Umbilical cord (tissue), 2 donors: ENCODE results near the gene RCC1. TPM values are rescaled to one million over a fixed set of nuclear protein-coding genes. Genes with fewer than 3 reads are reported as not detected.
"Not testable (repeated sequence)": the region's sequence is repeated elsewhere in the genome, so short reads cannot be mapped to it uniquely, and the experiment has no call there.

Source experiments
- DNase-seq: peaks from one replicate; pipeline ENCODE4 v3.0.0-alpha.2; 2015; ENCODE audit warnings: low spot score
- total RNA-seq: library from RNA; depleted of rRNA; stranded (reverse); fragments of >200 nt; gene quantifications from one replicate; pipeline ENCODE4 v1.2.3, GENCODE V29; 2014; ENCODE audit warnings: low replicate concordance; ENCODE audit not compliant: insufficient read depth

Gene RCC1, protein sequence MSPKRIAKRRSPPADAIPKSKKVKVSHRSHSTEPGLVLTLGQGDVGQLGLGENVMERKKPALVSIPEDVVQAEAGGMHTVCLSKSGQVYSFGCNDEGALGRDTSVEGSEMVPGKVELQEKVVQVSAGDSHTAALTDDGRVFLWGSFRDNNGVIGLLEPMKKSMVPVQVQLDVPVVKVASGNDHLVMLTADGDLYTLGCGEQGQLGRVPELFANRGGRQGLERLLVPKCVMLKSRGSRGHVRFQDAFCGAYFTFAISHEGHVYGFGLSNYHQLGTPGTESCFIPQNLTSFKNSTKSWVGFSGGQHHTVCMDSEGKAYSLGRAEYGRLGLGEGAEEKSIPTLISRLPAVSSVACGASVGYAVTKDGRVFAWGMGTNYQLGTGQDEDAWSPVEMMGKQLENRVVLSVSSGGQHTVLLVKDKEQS
- 16.1 TPM for total RNA-seq

DNA sequence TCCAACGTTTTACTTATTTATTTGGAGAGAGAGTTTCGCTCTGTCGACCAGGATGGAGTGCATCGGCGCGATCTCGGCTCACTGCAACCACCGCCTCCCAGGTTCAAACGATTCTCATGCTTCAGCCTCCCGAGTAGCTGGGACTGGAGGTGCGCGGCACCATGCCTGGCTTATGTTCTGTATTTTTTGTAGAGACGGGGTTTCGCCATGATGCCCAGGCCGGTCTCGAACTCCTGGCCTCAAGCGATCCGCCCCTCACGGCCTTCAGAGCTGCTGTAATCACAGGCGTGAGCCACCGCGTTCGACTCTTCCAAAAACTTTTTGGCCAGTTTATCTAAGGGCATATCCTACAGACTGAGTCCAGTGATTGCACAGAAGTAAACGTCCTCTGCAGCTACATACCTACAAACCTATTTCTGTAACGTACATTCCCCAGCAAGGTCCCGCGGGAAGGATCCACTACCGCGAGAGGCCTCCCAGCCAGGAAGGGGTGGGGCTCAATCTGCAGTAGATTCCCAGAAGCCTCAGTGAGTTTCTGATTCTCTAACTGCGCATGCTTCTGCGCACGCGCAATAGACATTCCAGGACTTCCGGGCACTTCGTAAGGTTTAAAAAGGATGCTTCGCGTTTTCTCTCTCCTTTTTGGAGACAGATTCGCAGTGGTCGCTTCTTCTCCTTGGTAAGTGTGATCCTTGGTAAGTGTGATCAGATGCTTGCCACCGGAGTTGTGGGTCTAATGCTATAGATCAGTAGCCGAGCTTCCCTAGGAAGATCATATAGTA, at the start of gene RCC1:
TSS of gene RCC1 (plus strand) at position 638 of the 782 bp plus-strand sequence. CDS start 23,824 bp downstream, outside the sequence.
- peak; percentile 99 for DNase-seq

DNA sequence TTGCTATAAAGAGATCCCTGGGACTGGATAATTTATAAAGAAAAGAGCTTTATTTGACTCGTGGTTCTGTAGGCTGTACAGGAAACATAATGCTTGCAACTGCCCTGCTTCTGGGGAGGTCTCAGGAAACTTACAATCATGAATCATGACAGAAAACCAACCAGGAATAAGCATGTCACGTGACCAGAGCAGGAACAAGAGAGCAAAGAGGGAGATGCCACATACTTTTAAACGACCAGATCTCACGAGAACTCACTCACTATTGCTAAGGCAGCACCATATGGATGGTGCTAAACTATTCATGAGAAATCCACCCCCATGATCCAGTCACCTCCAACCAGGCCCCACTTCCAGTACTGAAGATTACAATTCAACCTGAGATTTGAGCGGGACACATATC, 49.8 kb upstream of the RCC1 start:
- peak; percentile 37 for DNase-seq

DNA sequence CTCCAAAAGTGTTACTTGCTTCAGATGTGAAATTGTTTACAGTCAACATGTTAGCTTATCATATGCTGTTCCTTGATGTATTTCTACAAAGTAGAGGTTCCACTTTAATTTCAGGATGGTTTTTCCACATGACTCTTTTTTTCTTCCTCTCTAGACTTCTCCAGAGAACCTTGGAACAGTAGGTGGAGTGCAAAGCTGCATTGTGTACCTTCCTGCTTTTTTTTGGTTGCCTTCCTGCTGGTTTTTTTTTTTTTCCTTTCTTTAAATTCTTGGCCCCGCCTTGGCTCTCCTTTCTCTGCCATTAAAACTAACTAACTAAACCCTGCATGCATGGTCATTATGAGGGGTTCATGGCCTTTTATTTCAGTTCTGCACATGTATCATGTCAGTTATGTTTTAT, 48.2 kb upstream of the RCC1 start:
- DNase-seq: no peak

DNA sequence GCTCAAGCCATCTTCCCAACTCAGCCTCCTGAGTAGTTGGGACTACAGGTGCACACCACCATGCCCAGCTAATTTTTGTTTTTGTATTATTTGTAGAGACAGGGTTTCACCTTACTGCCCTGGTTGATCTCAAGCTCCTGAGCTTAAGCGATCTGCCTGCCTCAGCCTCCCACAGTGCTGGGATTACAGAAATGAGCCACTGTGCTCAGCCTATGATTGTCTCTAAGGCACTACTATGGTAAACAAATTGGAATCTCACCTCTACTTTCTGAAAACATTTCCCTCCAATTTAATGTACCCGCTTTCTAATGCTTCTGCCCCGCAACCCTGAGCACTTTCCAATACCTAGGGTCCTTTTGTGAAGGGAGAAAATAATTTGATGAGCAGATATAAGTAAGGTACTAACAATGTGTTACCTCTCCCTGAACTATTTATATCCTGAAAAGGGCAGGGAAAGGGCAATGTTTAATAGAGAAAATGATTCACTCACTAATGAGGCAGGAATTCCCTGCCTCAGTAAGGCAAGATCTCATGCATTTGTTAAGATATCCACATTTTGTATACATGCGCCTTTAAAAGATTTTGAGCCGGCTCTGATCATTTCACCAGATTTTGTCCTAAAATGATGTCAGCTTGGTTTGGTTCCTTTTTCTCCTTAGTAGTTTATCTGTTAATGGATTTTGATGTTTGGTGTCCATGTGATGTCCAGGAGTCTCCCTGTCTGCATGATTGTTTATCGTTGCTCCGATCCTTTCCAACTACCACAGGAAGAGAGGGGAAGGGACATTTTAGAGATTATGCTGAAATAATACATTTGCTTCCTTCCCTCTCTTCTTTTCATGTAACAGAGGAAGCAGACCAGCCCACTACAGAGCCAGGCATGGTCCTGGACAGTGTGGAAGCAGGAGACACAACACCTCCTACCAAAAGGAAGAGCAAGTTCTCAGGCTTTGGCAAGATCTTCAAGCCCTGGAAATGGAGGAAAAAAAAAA, 47.3 kb upstream of the RCC1 start:
- no peak for DNase-seq

DNA sequence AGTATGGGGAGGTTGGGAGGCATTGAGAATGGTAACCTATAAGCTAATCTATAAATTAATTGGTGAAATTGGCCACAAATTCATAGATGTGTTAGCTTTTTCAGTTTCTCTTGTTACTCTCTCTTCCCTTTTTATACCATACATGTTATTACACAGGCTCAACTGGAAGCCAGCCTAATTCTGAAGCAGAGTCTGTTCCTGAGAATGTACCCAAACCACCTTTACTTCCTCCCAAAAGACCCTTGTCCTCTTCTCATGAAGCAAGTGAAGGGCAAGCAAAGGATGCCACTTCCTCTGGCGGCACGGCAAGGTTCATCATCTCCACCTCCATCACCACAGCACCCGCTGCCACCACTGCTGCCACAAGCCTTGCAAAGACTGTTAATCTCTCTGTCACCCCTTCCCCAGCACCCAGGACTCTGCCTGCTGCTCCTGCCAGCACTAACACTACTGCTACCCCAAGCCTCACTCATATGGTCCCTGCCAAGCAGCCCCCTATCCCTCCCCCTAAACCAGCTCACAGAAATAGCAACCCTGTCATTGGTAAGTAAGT, 39.5 kb upstream of the RCC1 start:
- no peak for DNase-seq

DNA sequence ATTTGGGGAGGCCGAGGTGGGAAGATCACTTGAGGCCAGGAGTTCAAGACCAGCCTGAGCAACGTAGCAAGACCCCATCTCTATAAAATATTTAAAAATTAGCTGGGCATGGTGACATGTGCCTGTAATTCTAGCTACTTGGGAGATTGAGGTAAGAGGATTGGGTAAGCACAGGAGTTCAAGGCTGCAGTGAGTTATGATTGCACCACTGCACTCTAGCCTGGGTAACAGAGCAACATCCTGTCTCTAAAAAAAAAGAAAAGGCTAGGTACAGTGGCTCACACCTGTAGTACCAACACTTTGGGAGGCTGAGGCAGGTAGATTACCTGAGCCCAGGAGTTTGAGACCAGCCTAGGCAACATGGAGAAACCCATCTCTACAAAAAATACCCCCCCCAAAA, 35.7 kb upstream of the RCC1 start:
- no peak for DNase-seq

DNA sequence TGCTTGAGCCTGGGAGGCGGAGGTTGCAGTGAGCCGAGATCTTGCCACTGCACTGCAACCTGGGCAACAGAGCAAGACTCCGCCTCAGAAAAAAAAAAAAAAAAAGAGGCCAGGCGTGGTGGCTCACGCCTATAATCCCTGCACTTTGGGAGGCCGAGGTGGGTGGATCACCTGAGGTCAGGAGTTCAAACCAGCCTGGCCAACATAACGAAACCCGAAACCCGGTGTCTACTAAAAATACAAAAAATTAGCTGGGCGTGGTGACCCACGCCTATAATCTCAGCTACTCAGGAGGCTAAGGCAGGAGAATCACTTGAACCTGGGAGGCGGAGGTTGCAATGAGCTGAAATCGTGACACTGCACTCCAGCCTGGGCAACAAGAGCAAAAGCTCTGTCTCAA, 26.3 kb upstream of the RCC1 start:
- DNase-seq: not testable (repeated sequence)

DNA sequence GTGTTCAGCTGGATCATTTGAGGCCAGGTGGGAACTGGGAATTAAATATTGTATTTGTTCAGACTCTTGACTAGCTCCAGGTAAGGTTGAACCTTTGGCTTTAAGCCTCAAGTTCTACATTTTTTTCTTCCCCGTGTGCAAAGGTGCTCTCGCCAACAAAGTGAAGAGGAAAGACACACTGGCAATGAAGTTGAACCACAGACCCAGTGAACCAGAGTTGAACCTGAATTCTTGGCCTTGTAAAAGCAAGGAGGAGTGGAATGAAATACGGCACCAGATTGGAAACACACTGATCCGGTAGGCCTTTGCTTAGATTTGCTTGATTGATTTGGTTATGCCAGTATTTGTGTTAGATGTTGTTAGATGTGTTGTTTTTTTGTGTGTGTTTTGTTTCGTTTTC, 25.5 kb upstream of the RCC1 start:
- no peak for DNase-seq

DNA sequence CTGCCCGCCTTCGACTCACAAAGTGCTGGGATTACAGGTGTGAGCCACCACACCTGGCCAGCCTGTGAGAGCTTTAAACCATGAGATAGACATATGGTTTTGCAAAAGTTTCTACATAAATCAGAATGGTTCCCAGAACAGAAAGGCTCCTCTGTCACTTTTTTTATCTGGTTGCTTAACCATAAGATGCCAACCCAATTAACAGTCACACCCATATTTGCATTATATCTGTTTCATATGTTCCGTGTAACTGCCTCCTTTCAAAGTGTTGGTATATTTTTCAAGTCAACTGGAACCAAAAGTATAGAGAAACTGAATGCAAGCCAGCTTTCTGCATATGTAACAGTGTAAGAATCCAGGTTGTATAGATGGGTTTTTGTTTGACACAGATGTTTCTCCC, 23.7 kb upstream of the RCC1 start:
- no peak for DNase-seq

DNA sequence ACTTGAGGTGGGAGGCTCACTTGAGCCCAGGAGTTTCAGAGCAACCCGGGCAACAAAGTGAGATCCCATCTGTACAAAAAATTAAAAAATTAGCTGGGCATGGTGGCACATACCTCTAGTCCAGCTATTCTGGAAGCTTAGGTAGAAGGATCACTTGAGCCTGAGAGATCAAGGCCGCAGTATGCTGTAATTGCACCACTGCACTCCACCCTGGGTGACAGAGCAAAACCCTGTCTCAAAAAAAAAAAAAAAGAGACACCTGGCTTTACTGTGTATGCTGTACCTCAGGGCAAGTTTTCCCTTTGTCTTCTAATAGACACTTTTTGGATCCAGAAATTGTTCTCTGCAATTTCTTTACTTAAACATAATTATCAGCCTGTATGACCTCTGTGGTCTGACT, 23.1 kb upstream of the RCC1 start:
- DNase-seq: no peak

DNA sequence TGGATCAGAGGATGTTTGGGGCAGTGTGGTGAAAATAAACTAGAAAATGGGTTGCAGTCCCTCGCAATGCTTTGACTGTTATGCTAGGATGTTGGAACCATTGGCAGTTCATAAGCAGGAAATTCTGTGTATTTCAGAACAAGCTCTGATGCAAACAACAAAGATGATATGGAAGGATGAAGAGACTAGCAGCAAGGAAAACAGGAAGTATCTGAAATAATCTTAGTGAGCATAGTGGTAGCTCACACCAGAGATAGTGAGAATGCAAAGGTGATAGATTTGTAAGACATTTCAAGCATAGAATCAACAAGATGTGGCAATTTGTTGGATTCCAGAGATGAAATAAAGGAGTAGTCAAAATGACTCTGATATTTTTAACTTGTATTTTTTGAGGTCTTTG, 11.1 kb upstream of the RCC1 start:
- DNase-seq: no peak

DNA sequence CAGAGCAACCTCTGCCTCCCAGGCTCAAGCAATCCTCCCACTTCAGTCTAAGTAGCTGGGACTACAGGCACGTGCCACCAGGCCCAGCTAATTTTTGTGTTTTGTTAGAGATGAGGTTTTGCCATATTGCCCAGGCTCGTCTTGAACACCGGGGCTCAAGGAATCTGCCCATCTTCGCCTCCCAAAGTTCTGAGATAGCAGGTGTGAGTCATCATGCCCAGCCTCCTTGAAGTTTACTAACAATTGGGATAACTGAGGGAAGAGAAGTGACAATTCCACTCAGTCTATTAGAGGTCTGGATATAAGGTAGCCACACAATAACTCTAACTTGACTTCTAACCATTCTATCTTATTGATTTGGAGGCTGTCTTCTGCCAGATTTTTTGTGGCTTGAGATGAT, 6.3 kb upstream of the RCC1 start:
- DNase-seq: no peak

DNA sequence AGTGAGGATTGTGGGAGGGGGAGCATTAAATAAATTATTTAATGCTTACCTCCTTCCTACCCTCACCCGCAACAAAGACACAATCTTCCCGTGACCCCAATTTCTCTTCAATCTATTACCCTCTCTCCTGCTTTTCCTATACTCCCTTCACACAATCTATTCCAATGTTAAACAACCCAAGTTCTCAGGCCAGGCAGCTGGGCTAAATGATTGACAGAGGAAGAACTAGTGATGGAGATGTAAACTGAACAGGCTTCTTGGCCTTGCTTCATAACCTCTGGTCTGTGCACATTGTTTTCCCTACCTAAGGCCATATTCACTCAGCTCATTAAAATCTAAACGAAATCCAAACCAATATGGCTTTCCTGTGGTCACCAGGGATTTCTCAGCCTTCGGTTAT, 3.9 kb upstream of the RCC1 start:
- DNase-seq: no peak

DNA sequence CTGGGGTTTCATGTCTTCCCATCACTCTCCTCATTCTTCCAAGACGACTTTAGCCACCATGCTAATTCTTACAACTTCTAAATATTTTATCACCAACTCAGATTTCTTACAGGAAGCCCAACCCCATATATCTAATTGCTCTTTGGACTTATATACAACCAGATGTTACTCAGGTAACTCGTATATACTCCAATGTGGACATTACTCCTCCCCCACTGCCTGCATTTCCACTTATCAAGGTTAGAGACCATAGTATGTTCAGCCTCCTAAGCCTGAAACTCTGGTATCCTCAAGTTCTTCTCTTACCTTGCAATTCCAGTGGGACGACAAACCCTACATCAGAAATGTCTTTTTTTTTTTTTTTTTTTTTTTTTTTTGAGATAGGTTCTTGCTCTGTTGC, 2.7 kb upstream of the RCC1 start:
- DNase-seq: no peak

DNA sequence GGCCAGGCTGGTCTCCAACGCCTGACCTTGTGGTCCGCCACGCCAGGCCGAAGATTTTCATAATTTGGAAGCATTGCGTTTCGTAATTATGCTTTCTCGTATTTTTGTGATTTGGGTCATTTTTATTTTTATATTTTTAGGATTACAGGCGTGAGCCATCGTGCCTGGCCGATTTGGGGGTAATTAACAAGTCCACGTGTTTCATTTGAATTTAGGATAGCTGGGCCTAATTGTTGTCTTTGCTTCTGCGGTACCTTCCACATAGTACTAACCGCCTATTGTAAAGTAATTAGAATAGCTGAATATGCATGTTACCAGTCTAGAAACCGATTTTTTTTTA, 1.0 kb downstream of the RCC1 start:
- no peak for DNase-seq

DNA sequence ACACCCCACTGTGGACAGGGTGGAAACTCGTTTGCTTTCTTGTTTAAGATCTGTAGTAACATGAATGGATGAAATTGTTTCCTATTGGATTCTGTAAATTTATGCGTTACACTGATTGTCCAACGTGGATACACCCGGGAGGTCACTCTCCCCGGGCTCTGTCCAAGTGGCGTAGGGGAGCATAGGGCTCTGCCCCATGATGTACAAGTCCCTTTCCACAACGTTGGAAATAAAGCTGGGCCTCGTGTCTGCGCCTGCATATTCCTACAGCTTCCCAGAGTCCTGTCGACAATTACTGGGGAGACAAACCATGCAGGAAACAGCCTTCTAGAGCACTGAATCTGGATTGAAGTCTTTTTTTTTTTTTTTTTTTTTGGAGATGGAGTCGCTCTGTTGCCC, 1.4 kb downstream of the RCC1 start:
- DNase-seq: no peak

DNA sequence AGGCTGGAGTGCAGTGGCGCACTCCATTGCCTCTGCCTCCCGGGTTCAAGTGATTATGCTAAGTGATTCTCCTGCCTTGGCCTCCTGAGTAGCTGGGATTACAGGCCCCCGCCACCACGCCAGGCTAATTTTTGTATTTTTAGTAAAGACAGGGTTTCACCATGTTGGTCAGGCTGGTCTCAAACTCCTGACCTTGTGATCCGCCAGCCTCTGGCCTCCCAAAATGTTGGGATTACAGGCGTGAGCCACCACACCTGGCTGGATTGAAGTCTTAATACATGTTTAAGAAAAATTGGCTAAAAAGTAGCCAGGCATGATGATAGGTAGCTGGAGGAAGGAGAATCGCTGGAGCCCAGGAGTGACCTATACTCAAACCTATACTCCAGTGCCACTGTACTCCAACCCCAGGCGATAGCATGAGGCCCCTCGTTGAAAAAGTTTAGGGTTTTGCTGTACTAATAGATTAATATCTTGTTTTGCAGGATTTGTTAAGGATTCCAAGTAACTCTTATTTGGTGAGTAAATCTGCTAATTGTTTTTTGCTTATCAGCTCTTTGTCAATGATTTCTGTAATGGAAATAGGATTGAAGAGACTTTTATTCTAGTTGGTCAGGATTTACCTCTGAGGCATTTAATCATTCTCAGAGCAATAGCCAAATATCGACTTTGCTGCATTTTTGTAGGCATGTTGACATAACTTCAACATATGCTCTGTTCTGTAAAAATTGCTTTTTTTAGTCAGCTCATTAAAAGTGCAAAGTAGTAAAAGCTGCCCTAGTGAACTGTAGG, 2.0 kb downstream of the RCC1 start:
- no peak for DNase-seq

DNA sequence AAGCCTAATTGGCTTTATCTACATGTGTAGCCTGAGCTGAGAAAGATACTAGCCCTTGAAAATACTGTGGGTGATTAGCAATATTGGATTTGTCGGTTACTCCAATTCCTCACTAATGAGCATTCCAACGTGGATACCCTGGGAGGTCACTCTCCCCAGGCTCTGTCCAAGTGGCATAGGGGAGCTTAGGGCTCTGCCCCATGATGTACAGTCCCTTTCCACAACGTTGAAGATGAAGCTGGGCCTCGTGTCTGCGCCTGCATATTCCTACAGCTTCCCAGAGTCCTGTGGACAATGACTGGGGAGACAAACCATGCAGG, 2.6 kb downstream of the RCC1 start:
- no peak for DNase-seq

DNA sequence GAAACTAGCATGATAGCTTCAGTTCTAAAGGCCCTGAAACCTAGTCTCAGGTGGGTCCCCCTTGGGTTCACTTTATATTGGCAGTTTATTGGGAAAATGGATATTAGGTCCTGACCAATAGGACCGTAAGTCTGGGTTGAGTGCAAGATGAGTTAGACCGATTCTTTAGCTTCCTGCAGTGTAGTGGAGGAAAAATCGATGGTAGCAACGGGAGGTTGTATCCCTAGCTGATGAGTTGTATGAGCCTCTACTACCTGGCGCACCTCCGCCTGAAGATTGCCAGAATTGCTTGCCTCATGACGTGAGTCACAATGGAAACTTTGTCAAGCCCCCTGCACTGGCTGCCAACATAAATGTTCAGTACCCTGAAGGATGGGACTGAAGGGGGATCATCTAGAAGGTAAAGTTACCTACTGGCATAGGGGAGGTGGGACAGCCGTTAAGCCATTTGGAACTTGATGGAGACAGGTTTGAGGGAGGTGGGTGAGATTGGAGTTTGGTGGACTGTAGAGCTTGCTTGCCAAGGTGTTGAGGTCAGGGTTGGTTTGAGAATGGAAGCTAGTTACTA, 3.9 kb downstream of the RCC1 start:
- DNase-seq: no peak

DNA sequence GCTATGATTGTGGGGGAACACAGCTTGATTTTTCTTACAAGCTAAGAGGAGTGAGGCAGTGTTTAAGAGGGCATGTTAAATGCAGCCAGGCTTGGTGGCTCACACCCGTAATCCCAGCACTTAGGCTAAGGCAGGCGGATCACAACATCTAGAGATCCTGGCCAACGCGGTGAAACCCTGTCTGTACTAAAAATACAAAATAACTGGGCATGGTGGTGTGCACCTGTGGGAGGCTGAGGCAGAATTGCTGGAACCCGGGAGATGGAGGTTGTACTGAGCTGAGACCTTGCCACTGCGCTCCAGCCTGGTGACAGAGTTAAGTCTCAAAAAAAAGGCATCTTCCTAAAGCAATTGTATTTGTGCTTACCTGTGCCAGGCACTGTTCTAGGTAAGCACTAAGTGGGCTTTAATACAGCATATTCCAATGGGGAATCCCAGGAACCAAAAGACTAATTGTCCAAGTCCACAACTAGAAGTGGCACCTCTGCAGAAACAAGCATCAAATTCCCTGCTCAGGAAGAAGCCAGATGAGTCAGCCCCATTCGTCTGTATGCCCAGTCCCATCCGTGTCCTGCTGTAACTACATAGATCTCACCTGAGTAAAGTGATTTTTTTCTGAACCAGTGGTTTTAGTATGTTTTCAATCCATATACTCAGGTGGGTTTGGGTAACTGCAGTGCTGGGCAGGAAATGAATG, 4.6 kb downstream of the RCC1 start:
- DNase-seq: no peak
